GM19372 (cell line): ENCODE data around the gene TYK2.
"Not testable (repeated sequence)": the region's sequence is repeated elsewhere in the genome, so short reads cannot be mapped to it uniquely, and the experiment has no call there.

Source experiments
- ATAC-seq: cut with Tn5 transposase; IDR thresholded peaks from one replicate; pipeline ENCODE4 v1.9.1; 2021; ENCODE audit warnings: mild to moderate bottlenecking, low read depth, moderate library complexity; ENCODE audit not compliant: unreplicated experiment

The TYK2 gene

GRCh38 chr19:10408511-10409283 is 28.3 kb upstream of the TYK2 start:
- no peak for ATAC-seq

DNA sequence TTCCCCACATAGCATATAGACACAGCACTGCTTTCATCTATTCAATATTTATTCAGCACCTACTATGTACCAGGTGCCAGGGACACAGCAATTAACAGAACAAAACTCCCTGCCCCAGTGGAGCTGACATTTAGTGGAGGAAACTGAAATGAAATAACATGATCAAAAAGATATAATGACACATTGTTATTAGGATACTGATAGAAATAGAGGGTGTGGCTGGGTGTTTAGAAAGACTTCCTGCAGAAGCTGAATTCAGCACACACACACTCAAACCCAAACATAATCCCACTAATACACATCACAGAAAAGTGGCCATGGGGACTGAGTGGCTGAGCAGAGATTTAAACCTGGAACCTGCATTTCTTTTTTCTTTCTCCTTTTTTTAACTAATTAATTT is 26.7 kb upstream of the TYK2 start:
- no peak for ATAC-seq

GRCh38 chr19:10406191-10406590 is 25.8 kb upstream of the TYK2 start:
- no peak for ATAC-seq

DNA sequence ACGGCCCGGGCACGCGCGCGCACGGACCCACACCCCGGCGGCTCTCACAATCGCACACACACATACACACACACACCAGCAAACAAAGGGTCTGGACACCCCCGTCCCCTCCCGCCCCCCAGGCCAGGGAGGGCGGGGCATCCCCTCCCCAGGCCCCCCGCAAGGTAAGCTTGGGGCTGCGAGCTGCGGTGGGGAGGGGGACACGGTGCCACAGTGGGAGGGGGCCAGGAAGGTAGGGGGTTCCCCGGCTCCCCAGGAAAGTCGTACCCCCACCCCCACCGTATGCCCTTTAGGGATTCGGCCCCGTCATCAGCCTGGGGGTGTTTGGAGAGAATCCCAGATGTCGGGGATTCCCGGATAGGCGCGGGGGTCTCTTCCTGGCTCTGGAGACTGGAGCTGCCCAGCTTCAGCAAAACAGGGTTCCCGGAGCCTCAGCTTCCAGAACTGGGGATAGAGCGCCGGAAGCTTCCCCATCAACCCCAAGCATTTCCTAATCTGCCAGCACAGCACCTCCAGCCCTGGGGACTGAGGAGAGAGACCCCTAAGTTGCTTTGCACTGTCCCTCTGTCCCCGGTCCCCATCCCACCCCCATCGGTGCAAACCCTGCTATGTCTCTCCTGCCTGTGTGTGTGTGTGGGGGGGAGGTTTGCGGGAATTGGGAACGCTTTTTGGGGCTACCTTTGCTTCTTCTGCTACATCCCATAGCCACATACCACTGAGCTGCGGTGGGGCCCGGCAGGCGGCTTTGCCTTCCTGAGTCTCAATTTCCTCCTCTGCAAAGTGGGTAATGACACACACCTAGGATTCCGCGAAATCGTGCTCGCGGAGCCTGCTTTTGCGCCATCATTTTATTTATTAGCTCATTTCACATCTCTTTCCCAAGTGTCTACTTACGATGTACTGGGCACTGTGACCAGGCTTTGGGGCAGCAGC is 24.8 kb upstream of the TYK2 start:
- no peak for ATAC-seq

DNA sequence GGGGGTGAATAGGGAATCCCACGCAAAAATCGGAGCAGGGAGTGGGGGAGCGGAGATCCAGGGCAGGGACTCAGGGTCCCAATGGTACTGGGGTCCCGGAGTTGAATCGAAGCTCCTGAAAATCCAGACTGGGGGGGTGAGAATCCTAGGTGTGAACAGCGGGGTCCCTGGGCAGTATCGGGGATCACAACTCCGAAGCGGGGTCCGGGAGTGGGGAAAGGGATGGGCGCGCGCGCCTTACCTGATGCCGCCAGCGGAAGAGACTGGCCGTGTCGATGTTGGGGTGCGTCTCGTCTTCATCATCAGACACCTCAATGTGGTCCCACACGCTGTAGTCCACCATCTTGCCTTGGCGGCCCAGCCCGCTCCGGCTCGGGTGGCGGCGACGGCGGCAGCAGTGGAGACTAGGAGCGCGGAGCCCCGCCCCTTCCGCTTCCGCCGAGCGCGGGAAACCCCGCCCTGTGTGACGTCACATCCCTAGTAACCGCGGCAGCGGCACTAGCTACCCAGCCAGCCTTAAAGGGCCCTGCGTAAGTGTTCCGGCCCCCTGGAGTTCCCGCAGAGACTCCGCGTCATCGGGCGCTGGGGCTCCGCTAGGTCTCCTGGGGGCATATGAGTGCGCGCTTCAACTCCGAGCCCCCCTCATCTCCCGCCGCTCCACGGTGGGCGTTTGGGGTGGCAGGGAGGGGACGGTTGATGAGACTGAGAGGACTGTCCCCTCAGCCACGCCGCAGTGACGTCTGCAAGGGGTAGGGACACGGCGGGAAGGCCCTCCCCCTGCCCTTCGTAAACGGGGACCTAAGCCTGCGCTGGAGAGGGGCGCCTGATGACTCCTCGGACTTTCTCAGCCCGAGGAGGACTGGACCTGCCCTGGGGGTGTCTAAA is 23.0 kb upstream of the TYK2 start, which contains the start of gene CDC37:
Gene CDC37 (minus strand): TSS at position 406 of the 885 bp plus-strand sequence. CDS start 63 bp downstream, at position 343.
- ATAC-seq = peak; percentile 77

GRCh38 chr19:10402441-10403038 is 22.2 kb upstream of the TYK2 start:
- no peak for ATAC-seq

GRCh38 chr19:10399878-10400277 is 19.5 kb upstream of the TYK2 start:
- ATAC-seq = no peak

DNA sequence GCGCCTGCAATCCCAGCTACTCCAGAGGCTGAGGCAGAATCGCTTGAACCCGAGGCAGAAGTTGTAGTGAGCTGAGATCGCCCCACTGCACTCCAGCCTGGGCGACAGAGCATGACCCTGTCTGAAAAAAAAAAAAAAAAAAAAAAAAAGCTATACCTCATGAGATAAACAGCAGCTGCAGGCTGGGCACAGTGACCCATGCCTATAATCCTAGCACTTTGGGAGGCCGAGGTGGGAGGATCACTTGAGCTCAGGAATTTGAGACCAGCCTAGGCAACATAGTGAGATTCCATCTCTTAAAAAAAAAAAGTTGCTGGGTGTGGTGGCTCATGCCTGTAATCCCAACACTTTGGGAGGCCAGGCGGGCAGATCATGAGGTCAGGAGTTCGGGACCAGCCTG is 19.0 kb upstream of the TYK2 start:
- not testable (repeated sequence) for ATAC-seq

DNA sequence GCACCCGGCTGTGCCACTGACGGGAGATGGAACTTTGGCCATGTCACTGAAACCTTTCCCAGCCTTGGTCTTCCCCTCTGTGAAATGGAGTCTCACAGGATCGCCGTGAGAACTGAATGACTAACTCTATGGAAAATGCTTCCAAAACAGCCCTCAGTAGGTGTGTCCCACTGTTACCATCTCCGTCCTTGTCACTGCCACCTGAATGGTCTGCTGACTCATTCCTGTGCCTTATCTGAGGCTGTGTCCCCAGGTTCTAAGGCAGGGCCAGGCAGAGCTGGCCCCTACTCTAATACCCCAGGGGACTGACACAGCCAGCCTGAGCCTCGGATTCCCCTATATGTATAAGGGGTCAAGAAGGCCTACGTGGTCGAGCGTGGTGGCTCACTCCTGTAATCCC is 18.4 kb upstream of the TYK2 start:
- no peak for ATAC-seq

GRCh38 chr19:10395917-10396316 is 15.5 kb upstream of the TYK2 start:
- no peak for ATAC-seq

GRCh38 chr19:10395436-10395835 is 15.1 kb upstream of the TYK2 start:
- no peak for ATAC-seq

GRCh38 chr19:10395003-10395402 is 14.6 kb upstream of the TYK2 start:
- no peak for ATAC-seq

DNA sequence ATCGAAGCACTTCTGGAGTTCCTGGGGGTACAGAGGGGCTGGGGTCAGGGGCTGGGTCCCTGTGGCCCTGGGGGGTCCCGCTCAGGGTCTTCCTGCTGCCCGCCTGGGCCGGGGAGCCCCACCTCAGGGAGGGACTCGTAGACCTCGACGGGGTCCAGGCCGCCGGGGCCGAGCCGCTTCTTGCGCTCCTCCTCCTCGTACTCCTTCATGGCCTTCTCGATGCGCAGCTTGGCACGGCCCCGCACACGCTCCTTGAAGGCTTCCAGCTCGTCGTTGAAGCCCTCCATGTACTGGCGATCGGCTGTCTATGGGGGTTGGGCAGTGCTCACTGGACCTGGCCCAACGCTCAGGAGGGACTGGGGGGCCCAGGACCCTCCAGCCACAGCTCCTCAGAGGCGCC is 12.8 kb upstream of the TYK2 start:
- no peak for ATAC-seq

GRCh38 chr19:10392120-10392519 is 11.7 kb upstream of the TYK2 start:
- no peak for ATAC-seq

DNA sequence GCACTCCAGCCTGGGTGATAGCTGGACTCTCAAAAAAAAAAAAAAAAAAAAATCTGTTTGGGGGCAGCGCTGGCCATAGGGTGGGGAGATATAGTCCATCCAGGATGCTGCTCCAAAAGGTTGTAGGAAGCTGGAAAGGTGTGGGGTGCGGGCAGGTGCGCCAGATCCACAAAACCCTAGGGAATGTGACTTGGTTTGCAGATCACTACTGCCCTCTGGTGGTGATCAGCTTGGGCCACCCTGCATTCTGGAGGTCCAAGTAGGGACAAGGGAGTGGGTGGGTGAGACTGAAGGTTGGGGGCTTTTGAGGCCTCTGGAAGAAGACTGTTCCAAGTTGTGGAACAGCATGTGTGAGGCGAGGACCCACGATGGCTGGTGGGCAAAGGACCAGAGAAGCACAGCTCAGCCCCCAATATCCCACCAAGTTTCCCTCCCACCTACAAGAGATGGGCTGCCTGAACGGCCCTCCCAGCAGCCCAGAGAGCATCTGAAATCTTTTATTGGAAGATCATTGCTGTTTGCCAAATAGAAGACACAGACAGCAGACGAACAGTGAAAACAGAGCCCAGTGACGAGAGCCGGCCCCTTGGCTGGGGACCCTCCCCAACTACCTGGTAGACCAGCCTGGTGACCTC is 10.4 kb upstream of the TYK2 start:
- ATAC-seq = no peak

DNA sequence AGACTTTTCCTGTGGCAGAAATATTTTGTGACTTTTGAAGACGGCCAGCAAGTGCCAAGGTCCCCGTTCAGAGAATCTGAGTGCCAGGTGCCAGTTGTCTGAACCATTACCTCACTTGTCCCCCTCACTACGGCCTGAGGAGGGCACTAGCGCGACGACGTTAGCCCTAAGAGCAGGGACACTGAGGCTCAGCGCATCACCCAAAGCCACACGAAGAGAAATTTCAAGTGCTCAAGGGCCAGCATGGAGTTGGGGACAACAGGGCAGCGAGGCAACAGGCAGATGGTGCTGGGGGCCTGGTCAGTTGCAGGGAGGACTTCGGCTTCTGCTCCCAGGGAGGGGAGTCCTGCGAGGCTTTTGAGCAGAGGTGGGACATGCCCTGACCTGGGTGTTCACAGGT is 9.5 kb upstream of the TYK2 start:
- no peak for ATAC-seq

DNA sequence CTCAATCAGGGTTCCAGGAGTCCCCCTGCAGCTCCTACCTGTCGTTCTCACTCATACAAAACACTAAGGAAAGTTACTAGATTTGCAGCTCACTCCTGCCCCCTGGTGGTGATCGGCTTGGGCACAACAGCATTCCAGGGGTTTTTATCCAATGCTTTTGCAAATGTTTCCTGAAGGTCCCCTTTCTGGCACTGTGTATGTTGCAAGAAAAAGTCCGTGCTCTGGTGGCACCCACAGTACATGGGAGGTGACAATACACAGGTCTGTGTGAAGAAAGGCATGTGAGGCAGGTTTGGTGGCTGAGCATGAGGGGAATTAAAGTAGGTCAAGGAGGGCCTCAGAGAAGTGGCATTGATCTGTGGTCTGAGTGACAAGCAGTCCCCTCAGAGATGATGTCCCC is 8.6 kb upstream of the TYK2 start:
- ATAC-seq = no peak

DNA sequence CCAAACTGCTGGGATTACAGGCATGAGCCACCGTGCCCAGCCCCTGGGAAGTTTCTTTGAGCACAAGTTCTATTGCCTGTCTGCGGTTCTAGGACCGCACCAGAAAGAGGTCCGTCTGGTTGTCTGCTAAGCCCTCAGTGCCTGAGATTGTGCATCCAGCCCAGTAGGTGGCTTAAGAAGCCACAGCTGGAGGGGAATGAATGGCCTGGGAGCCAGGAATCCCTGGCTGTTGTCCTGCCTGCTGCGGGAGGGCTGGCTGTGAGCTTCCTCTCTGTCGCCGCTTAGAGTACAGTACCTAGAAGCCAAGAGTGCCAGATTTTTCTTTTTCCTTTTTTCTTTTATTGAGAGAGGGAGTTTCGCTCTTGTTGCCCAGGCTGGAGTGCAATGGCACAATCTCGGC is 4.2 kb upstream of the TYK2 start:
- ATAC-seq = no peak

DNA sequence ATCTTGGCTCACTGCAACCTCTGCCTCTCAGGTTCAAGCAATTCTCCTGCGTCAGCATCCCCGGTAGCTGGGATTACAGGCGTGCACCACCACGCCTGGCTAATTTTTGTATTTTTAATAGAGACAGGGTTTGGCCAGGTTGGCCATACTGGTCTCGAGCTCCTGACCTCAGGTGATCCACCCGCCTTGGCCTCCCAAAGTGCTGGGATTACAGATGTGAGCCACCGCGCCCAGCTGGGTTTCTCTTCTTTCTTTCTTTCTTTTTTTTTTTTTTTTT is 2.8 kb upstream of the TYK2 start:
- not testable (repeated sequence) for ATAC-seq

DNA sequence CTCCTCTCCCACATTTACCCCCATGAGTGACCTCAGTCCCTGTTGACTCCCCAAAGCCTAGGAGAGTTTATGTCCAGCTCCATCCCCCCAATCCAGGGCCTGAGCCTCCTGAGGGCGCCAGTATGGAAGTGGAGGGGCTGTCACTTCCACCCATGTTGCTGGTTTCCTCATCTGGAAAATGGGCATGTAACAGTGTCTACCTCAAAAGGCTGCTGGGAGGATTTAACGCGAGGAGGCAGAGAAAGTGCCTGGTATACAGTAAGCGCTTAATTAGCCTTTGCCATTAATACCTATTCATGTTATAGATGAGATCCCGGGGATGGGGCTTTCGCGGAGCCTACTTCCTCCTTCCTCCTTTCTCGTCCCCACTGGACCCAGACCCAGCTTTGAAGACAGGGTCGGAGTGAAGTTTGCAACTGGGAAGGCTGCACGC is 476 bp downstream of the TYK2 start:
- ATAC-seq = no peak
